Erythroblast (primary cell): ENCODE measurements around the gene LAMA4.

Experiments
- GATA1 ChIP-seq: IDR thresholded peaks from 2 replicates; pipeline ENCODE4 v1.6.1; 2011; ENCODE audit warnings: low read depth, mild to moderate bottlenecking, control low read depth, low read length, moderate library complexity
- POLR2A ChIP-seq: IDR thresholded peaks from 2 replicates; pipeline ENCODE4 v1.6.1; 2011; ENCODE audit warnings: mild to moderate bottlenecking, low read length

GRCh38 chr6:112283621-112284020 lies 29.3 kb upstream of the LAMA4 start:
- TF ChIP-seq POLR2A (no peak), GATA1 (no peak)
